Lower leg skin (tissue), 3 donors: Measurements from ENCODE around the gene CFAP97D2.

Experiments used
- CTCF ChIP-seq, 3 donors: fragments of 450-650 bp; IDR thresholded peaks; one replicate each; pipeline ENCODE4 v1.5.1; 2016; ENCODE audit warnings: antibody characterized with exemption in 3 of 3, mild to moderate bottlenecking in 3 of 3, moderate library complexity in 2 of 3
- POLR2A ChIP-seq, 2 donors: fragments of 450-650 bp; IDR thresholded peaks; one replicate each; pipeline ENCODE4 v1.6.1; 2016 to 2017; ENCODE audit warnings: antibody characterized with exemption in 2 of 2, mild to moderate bottlenecking in 1 of 2, moderate library complexity in 1 of 2

GRCh38 chr13:114141261-114141996, 37.6 kb upstream of the CFAP97D2 start:
- TF ChIP-seq CTCF (IDR thresholded peaks at IDR 0.05), result peak in 1 of 3 donors; percentile 2
- no peak for TF ChIP-seq POLR2A (IDR thresholded peaks at IDR 0.05)
